ENCODE measurements around the gene MBOAT2. TPM values are rescaled to one million over a fixed set of nuclear protein-coding genes. Genes with fewer than 3 reads are reported as not detected.
"Not testable (repeated sequence)": the region's sequence is repeated elsewhere in the genome, so short reads cannot be mapped to it uniquely, and the experiment has no call there.

Gene MBOAT2
- total RNA-seq, 1 donor from 2014 or later, result 40.3 TPM

- no peak for DNase-seq
These were observed 10.8 kb downstream of the MBOAT2 start for GRCh38 chr2:8992643-8993042.

GRCh38 chr2:8989536-8990079 lies 13.9 kb downstream of the MBOAT2 start:
- no peak for DNase-seq

- DNase-seq, result no peak
These were observed 16.1 kb downstream of the MBOAT2 start for GRCh38 chr2:8987410-8987809.

- DNase-seq, result no peak
These were observed 17.0 kb downstream of the MBOAT2 start for GRCh38 chr2:8986327-8986976.

GRCh38 chr2:8985561-8986326 lies 17.7 kb downstream of the MBOAT2 start:
- no peak for DNase-seq

GRCh38 chr2:8984855-8985254 lies 18.6 kb downstream of the MBOAT2 start:
- no peak for DNase-seq

GRCh38 chr2:8984157-8984556 lies 19.3 kb downstream of the MBOAT2 start:
- no peak for DNase-seq

- DNase-seq, result no peak
These were observed 19.9 kb downstream of the MBOAT2 start for GRCh38 chr2:8983571-8983970.

- no peak for DNase-seq
These were observed 21.6 kb downstream of the MBOAT2 start for GRCh38 chr2:8981876-8982275.

- DNase-seq, result no peak
These were observed 23.4 kb downstream of the MBOAT2 start for GRCh38 chr2:8980096-8980495.

GRCh38 chr2:8977758-8978157 lies 25.7 kb downstream of the MBOAT2 start:
- DNase-seq, result no peak

- DNase-seq, result no peak
These were observed 26.8 kb downstream of the MBOAT2 start for GRCh38 chr2:8976442-8977259.

GRCh38 chr2:8974016-8974415 lies 29.5 kb downstream of the MBOAT2 start:
- no peak for DNase-seq

GRCh38 chr2:8973017-8973416 lies 30.5 kb downstream of the MBOAT2 start:
- not testable (repeated sequence) for DNase-seq

- DNase-seq, result not testable (repeated sequence)
These were observed 30.9 kb downstream of the MBOAT2 start for GRCh38 chr2:8972535-8972934.

GRCh38 chr2:8969348-8969747 lies 34.1 kb downstream of the MBOAT2 start:
- not testable (repeated sequence) for DNase-seq

- DNase-seq, result no peak
These were observed 37.2 kb downstream of the MBOAT2 start for GRCh38 chr2:8966123-8966908.

GRCh38 chr2:8965216-8965969 lies 38.1 kb downstream of the MBOAT2 start:
- no peak for DNase-seq

GRCh38 chr2:8962890-8963289 lies 40.6 kb downstream of the MBOAT2 start:
- no peak for DNase-seq

- no peak for DNase-seq
These were observed 45.9 kb downstream of the MBOAT2 start for GRCh38 chr2:8957628-8958027.

GRCh38 chr2:8956774-8957173 lies 46.7 kb downstream of the MBOAT2 start:
- DNase-seq, result no peak

Measured in skin of body (tissue), 2 donors.